SK-N-SH (cell line): ENCODE measurements around the gene APOBR. TPM values are rescaled to one million over a fixed set of nuclear protein-coding genes. Genes with fewer than 3 reads are reported as not detected.

ENCODE experiments used
- CTCF ChIA-PET: fragments of 300-600, 350-600 bp; formaldehyde crosslinking; extraction: SDS; loops from one replicate; lab custom pipeline; 2021; lab: Yijun Ruan, JAX
- POLR2A ChIA-PET: fragments of 350-600 bp; sonication (Branson Sonifier 250); formaldehyde crosslinking; extraction: SDS; loops from one replicate; lab custom pipeline; 2020; ENCODE audit warnings: antibody characterized with exemption, inconsistent platforms; lab: Yijun Ruan, JAX
- DNase-seq: peaks from one replicate; pipeline ENCODE4 v3.0.0; 2012
- H2AFZ ChIP-seq: fragments of 200-600 bp; sonication (generic); 2 replicates; pipeline ENCODE4 v1.8.1; 2016; ENCODE audit warnings: antibody characterized with exemption, mild to moderate bottlenecking, low read depth
- H3F3A ChIP-seq: fragments of 200-600 bp; sonication (generic); replicated peaks from 2 replicates; pipeline ENCODE3; 2016; ENCODE audit warnings: antibody characterized with exemption, mild to moderate bottlenecking; ENCODE audit not compliant: insufficient read depth
- H3K27ac ChIP-seq, 2 experiments: fragments of 200-500 bp in 1 of 2; fragments of 200-600 bp in 1 of 2; sonication (Bioruptor generic) in 1 of 2; sonication (generic), shearing (Covaris generic) in 1 of 2; 2 replicates each; pipeline versions ENCODE4 v1.5.1 to v1.6.1; 2014 to 2016; ENCODE audit warnings: low read depth in 2 of 2, inconsistent platforms in 1 of 2, low read length in 1 of 2, mild to moderate bottlenecking in 1 of 2, mixed read lengths in 1 of 2
- H3K27me3 ChIP-seq: fragments of 200-600 bp; sonication (generic), shearing (Covaris generic); 2 replicates; pipeline ENCODE4 v1.6.1; 2016; ENCODE audit warnings: mixed run types; ENCODE audit not compliant: insufficient read depth
- H3K36me3 ChIP-seq, 2 experiments: fragments of 200-500 bp in 1 of 2; fragments of 200-600 bp in 1 of 2; sonication (Bioruptor generic) in 1 of 2; sonication (generic) in 1 of 2; replicated peaks in 1 of 2; 2 replicates each; pipeline versions ENCODE3 to v1.5.1; 2014 to 2016; ENCODE audit warnings: low read length in 1 of 2, mild to moderate bottlenecking in 1 of 2; ENCODE audit not compliant: insufficient read depth in 2 of 2, control insufficient read depth in 1 of 2
- H3K4me1 ChIP-seq, 2 experiments: fragments of 200-500 bp in 1 of 2; fragments of 200-600 bp in 1 of 2; sonication (Bioruptor generic) in 1 of 2; sonication (generic), shearing (Covaris generic) in 1 of 2; 2 replicates each; pipeline versions ENCODE4 v1.5.1 to v1.6.1; 2014 to 2016; ENCODE audit warnings: low read depth in 1 of 2, low read length in 1 of 2, mixed run types in 1 of 2; ENCODE audit not compliant: insufficient read depth in 2 of 2, control insufficient read depth in 1 of 2
- H3K4me2 ChIP-seq: fragments of 200-600 bp; sonication (generic), shearing (Covaris generic); 2 replicates; pipeline ENCODE4 v1.6.1; 2017; ENCODE audit warnings: mixed run types
- H3K4me3 ChIP-seq, 2 experiments: fragments of 200-500 bp in 1 of 2; fragments of 200-600 bp in 1 of 2; sonication (Bioruptor generic) in 1 of 2; sonication (generic), shearing (Covaris generic) in 1 of 2; 2 replicates each; pipeline versions ENCODE4 v1.5.1 to v1.8.1; 2014 to 2016; ENCODE audit warnings: low read depth in 2 of 2, inconsistent platforms in 1 of 2, low read length in 1 of 2, mild to moderate bottlenecking in 1 of 2, mixed read lengths in 1 of 2, moderate library complexity in 1 of 2
- H3K79me2 ChIP-seq: fragments of 200-600 bp; sonication (generic); 2 replicates; pipeline ENCODE4 v1.8.1; 2017; ENCODE audit warnings: mild to moderate bottlenecking; ENCODE audit not compliant: insufficient read depth
- H3K9ac ChIP-seq: fragments of 200-600 bp; sonication (generic); 2 replicates; pipeline ENCODE4 v1.6.1; 2017; ENCODE audit warnings: mixed run types
- H3K9me2 ChIP-seq: fragments of 200-600 bp; sonication (generic); 2 replicates; pipeline ENCODE4 v1.6.1; 2017; ENCODE audit warnings: mixed run types
- H3K9me3 ChIP-seq: fragments of 200-600 bp; sonication (generic); 2 replicates; pipeline ENCODE4 v1.6.1; 2017; ENCODE audit warnings: mixed run types, mild to moderate bottlenecking, moderate library complexity
- H4K20me1 ChIP-seq: fragments of 200-600 bp; sonication (generic); 2 replicates; pipeline ENCODE4 v1.6.1; 2017; ENCODE audit warnings: mild to moderate bottlenecking, mixed run types; ENCODE audit not compliant: insufficient read depth
- CTCF ChIP-seq: fragments of 200-600 bp; sonication (generic); IDR thresholded peaks from 2 replicates; pipeline ENCODE4 v1.6.1; 2017; ENCODE audit warnings: antibody characterized with exemption, mild to moderate bottlenecking, moderate library complexity
- EP300 ChIP-seq, 2 experiments: IDR thresholded peaks; 2 replicates each; pipeline versions ENCODE4 v1.4.0 to v1.6.1; 2012; ENCODE audit warnings: borderline replicate concordance in 1 of 2, low read depth in 1 of 2, low read length in 1 of 2
- EZH2phosphoT487 ChIP-seq: fragments of 200-600 bp; sonication (generic); IDR thresholded peaks from 2 replicates; pipeline ENCODE4 v1.6.1; 2017; ENCODE audit warnings: low read depth, mixed run types, mild to moderate bottlenecking, antibody characterized with exemption, moderate library complexity, borderline replicate concordance
- FOSL2 ChIP-seq: IDR thresholded peaks from 2 replicates; pipeline ENCODE4 v1.4.0; 2012; ENCODE audit warnings: low read depth, mild to moderate bottlenecking, moderate library complexity, borderline replicate concordance
- GATA2 ChIP-seq: sonication (generic); formaldehyde crosslinking; IDR thresholded peaks from 2 replicates; pipeline ENCODE4 v1.5.0; 2020; ENCODE audit warnings: mild to moderate bottlenecking, missing genetic modification reagents
- IRF3 ChIP-seq: fragments of 150-350 bp; IDR thresholded peaks from 2 replicates; pipeline ENCODE4 v1.6.1; 2016; ENCODE audit warnings: mild to moderate bottlenecking, low read depth, low read length
- MEF2A ChIP-seq: IDR thresholded peaks from 2 replicates; pipeline ENCODE4 v1.4.0; 2012; ENCODE audit warnings: low read depth, borderline replicate concordance
- MXI1 ChIP-seq: IDR thresholded peaks from 2 replicates; pipeline ENCODE4 v1.6.1; 2012; ENCODE audit warnings: mild to moderate bottlenecking, low read depth, low read length, improper control_type of control experiment
- PBX3 ChIP-seq: IDR thresholded peaks from 2 replicates; pipeline ENCODE4; 2012
- POLR2AphosphoS5 ChIP-seq: IDR thresholded peaks from 2 replicates; pipeline ENCODE4 v1.6.1; 2012; ENCODE audit warnings: low read depth, low read length
- RAD21 ChIP-seq: IDR thresholded peaks from 2 replicates; pipeline ENCODE4 v1.6.1; 2012; ENCODE audit warnings: mild to moderate bottlenecking, low read length
- RXRA ChIP-seq: IDR thresholded peaks from 2 replicates; pipeline ENCODE4 v1.4.0; 2012; ENCODE audit warnings: low read depth, mild to moderate bottlenecking, borderline replicate concordance
- SIN3A ChIP-seq: IDR thresholded peaks from 2 replicates; pipeline ENCODE4 v1.6.1; 2012; ENCODE audit warnings: low read depth, mild to moderate bottlenecking, low read length, moderate library complexity, borderline replicate concordance
- SMC3 ChIP-seq: IDR thresholded peaks from 2 replicates; pipeline ENCODE4 v1.6.1; 2012; ENCODE audit warnings: low read depth, low read length, improper control_type of control experiment
- TCF12 ChIP-seq: IDR thresholded peaks from 2 replicates; pipeline ENCODE4 v1.4.0; 2012
- TEAD4 ChIP-seq: IDR thresholded peaks from 2 replicates; pipeline ENCODE4 v1.4.0; 2012; ENCODE audit warnings: mild to moderate bottlenecking, borderline replicate concordance; ENCODE audit not compliant: insufficient read depth
- USF2 ChIP-seq: fragments of 150-350 bp; IDR thresholded peaks from 2 replicates; pipeline ENCODE4 v1.6.1; 2017; ENCODE audit warnings: antibody characterized with exemption, low read length, low read depth, borderline replicate concordance
- YY1 ChIP-seq: IDR thresholded peaks from 2 replicates; pipeline ENCODE4 v1.4.0; 2012; ENCODE audit warnings: low read depth, mild to moderate bottlenecking
- ZBTB33 ChIP-seq: IDR thresholded peaks from 2 replicates; pipeline ENCODE4 v1.4.0; 2012; ENCODE audit warnings: low read depth, borderline replicate concordance
- WGBS: methylation state at CpG from one replicate; pipeline ENCODE4 v1.1.6; 2017; ENCODE audit warnings: low lambda C conversion rate; 5-methylcytosine and 5-hydroxymethylcytosine counted together
- polyA plus RNA-seq, 3 experiments: library from polyadenylated mRNA; depleted of rRNA; stranded (reverse); fragments of >200 nt; gene quantifications; 2 replicates each; pipeline ENCODE4 v1.2.3, GENCODE V29; 2012

APOBR gene
- polyA plus RNA-seq, 1 of the 3 experiments (the other 2 are of a cell fraction) = not detected

GRCh38 chr16:28511031-28511430 is 16.6 kb downstream of the APOBR start:
- H2AFZ ChIP-seq = no peak overlapping the region
- no peaks in the 10 kb centered on the region for H3K9me3 ChIP-seq
- H3K36me3 ChIP-seq = no peaks in the 10 kb centered on the region
- TF ChIP-seq TCF12 = no peak
- no peak for TF ChIP-seq MEF2A
- TF ChIP-seq ZBTB33 = no peak
- TF ChIP-seq FOSL2 = no peak
- TF ChIP-seq RXRA = no peak
- TF ChIP-seq RAD21 = no peak
- no peak for TF ChIP-seq EZH2phosphoT487
- no peak for TF ChIP-seq YY1
- TF ChIP-seq SMC3 = no peak
- TF ChIP-seq CTCF = no peak
- TF ChIP-seq SIN3A = no peak
- no peak for TF ChIP-seq IRF3
- no peak for TF ChIP-seq USF2
- no peak for TF ChIP-seq MXI1
- no peak for TF ChIP-seq GATA2 (CRISPR knock-in tag)
- TF ChIP-seq PBX3 = no peak
- no peak for TF ChIP-seq EP300 (IDR thresholded peaks at IDR 0.05; ENCODE audit: borderline replicate concordance in 1 of 2, low read depth in 1 of 2, low read length in 1 of 2)
- no peak for TF ChIP-seq POLR2AphosphoS5
- no peak for TF ChIP-seq TEAD4
- POLR2A ChIA-PET = no interaction called here
- no peak overlapping the region for H3K4me3 ChIP-seq
- H3F3A ChIP-seq = no peaks in the 10 kb centered on the region
- no peaks in the 10 kb centered on the region for H3K4me1 ChIP-seq
- H3K9ac ChIP-seq = no peak overlapping the region
- H3K9me2 ChIP-seq = no peaks in the 10 kb centered on the region
- no peaks in the 10 kb centered on the region for H3K27me3 ChIP-seq
- H3K79me2 ChIP-seq = no peaks in the 10 kb centered on the region
- DNase-seq = no peak
- H3K4me2 ChIP-seq = no peak overlapping the region
- no peak overlapping the region for H3K27ac ChIP-seq
- no peaks in the 10 kb centered on the region for H4K20me1 ChIP-seq
- 74% methylated on average over 3 of the region's 3 CpGs for WGBS
- CTCF ChIA-PET = no interaction called here
